ENCODE measurements around the gene C5AR1.

C5AR1 gene

GRCh38 chr19:47312366-47313006 is 2.8 kb downstream of the C5AR1 start:
- peaks cover 71% of the 10 kb centered on the region for H3K27me3 Mint-ChIP-seq
- ATAC-seq, result no peak

GRCh38 chr19:47313754-47314295 is 4.2 kb downstream of the C5AR1 start:
- Mint-ChIP-seq H3K27me3 (peaks cover 70% of the 10 kb centered on the region), H3K4me1 (peaks cover 13% of the 10 kb centered on the region), H3K9me3 (peaks cover 3% of the 10 kb centered on the region), H3K27ac (no peak overlapping the region), H3K4me3 (no peak overlapping the region), H3K36me3 (no peaks in the 10 kb centered on the region)
- ATAC-seq, result no peak

More at GRCh38 chr19:47312366-47313006, 2.8 kb downstream of the C5AR1 start:
- Mint-ChIP-seq H3K9me3 (peaks cover 3% of the 10 kb centered on the region), H3K4me3 (no peak overlapping the region), H3K4me1 (peaks cover 13% of the 10 kb centered on the region), H3K36me3 (no peaks in the 10 kb centered on the region), H3K27ac (no peak overlapping the region)

GRCh38 chr19:47315125-47315821 is 5.6 kb downstream of the C5AR1 start:
- no peak overlapping the region for H3K4me3 Mint-ChIP-seq

GRCh38 chr19:47316513-47316912 is 6.9 kb downstream of the C5AR1 start:
- H3K4me3 Mint-ChIP-seq, result no peak overlapping the region
- no peak for ATAC-seq
- peaks cover 4% of the 10 kb centered on the region for H3K36me3 Mint-ChIP-seq
- peaks cover 5% of the 10 kb centered on the region for H3K4me1 Mint-ChIP-seq
- peaks cover 71% of the 10 kb centered on the region for H3K27me3 Mint-ChIP-seq
- no peak overlapping the region for H3K27ac Mint-ChIP-seq
- peaks cover 3% of the 10 kb centered on the region for H3K9me3 Mint-ChIP-seq

More at GRCh38 chr19:47315125-47315821, 5.6 kb downstream of the C5AR1 start:
- Mint-ChIP-seq H3K27ac (no peak overlapping the region), H3K9me3 (peaks cover 3% of the 10 kb centered on the region), H3K27me3 (peaks cover 70% of the 10 kb centered on the region), H3K4me1 (peaks cover 5% of the 10 kb centered on the region), H3K36me3 (peaks cover 1% of the 10 kb centered on the region)
- peak; percentile 55 for ATAC-seq

- no peak overlapping the region for H3K4me3 Mint-ChIP-seq
- ATAC-seq, result no peak
- H3K27me3 Mint-ChIP-seq, result peaks cover 65% of the 10 kb centered on the region
- peaks cover 11% of the 10 kb centered on the region for H3K4me1 Mint-ChIP-seq
- no peak overlapping the region for H3K27ac Mint-ChIP-seq
- peaks cover 4% of the 10 kb centered on the region for H3K36me3 Mint-ChIP-seq
- peaks cover 3% of the 10 kb centered on the region for H3K9me3 Mint-ChIP-seq
Measured at GRCh38 chr19:47319923-47320871, 10.5 kb downstream of the C5AR1 start.

- H3K27me3 Mint-ChIP-seq, result peaks cover 58% of the 10 kb centered on the region
- no peak overlapping the region for H3K27ac Mint-ChIP-seq
- no peak overlapping the region for H3K4me3 Mint-ChIP-seq
- H3K9me3 Mint-ChIP-seq, result no peaks in the 10 kb centered on the region
- peaks cover 4% of the 10 kb centered on the region for H3K36me3 Mint-ChIP-seq
- no peak for ATAC-seq
- peaks cover 6% of the 10 kb centered on the region for H3K4me1 Mint-ChIP-seq
Measured at GRCh38 chr19:47321630-47322029, 12.0 kb downstream of the C5AR1 start.

- Mint-ChIP-seq H3K36me3 (peaks cover 4% of the 10 kb centered on the region), H3K4me1 (peaks cover 6% of the 10 kb centered on the region), H3K9me3 (no peaks in the 10 kb centered on the region), H3K4me3 (no peak overlapping the region), H3K27me3 (peaks cover 58% of the 10 kb centered on the region), H3K27ac (no peak overlapping the region)
- no peak for ATAC-seq
Measured at GRCh38 chr19:47322058-47322457, 12.4 kb downstream of the C5AR1 start.

- H3K27ac Mint-ChIP-seq, result no peak overlapping the region
- peaks cover 4% of the 10 kb centered on the region for H3K36me3 Mint-ChIP-seq
- no peak overlapping the region for H3K4me3 Mint-ChIP-seq
- H3K27me3 Mint-ChIP-seq, result peaks cover 55% of the 10 kb centered on the region
- peaks cover 6% of the 10 kb centered on the region for H3K4me1 Mint-ChIP-seq
- no peak for ATAC-seq
- H3K9me3 Mint-ChIP-seq, result no peaks in the 10 kb centered on the region
Measured at GRCh38 chr19:47323409-47323808, 13.7 kb downstream of the C5AR1 start.

GRCh38 chr19:47323872-47324271 is 14.2 kb downstream of the C5AR1 start:
- Mint-ChIP-seq H3K27me3 (peaks cover 50% of the 10 kb centered on the region), H3K27ac (no peak overlapping the region), H3K4me3 (no peak overlapping the region), H3K36me3 (peaks cover 4% of the 10 kb centered on the region), H3K9me3 (no peaks in the 10 kb centered on the region), H3K4me1 (peaks cover 6% of the 10 kb centered on the region)
- no peak for ATAC-seq

- H3K36me3 Mint-ChIP-seq, result peaks cover 4% of the 10 kb centered on the region
- peaks cover 44% of the 10 kb centered on the region for H3K27me3 Mint-ChIP-seq
- no peak for ATAC-seq
Measured at GRCh38 chr19:47324502-47324901, 14.8 kb downstream of the C5AR1 start.

GRCh38 chr19:47330466-47330869 is 20.8 kb downstream of the C5AR1 start:
- Mint-ChIP-seq H3K4me3 (no peak overlapping the region), H3K27me3 (peaks cover 23% of the 10 kb centered on the region), H3K9me3 (no peaks in the 10 kb centered on the region), H3K27ac (no peak overlapping the region), H3K4me1 (no peaks in the 10 kb centered on the region), H3K36me3 (no peaks in the 10 kb centered on the region)
- ATAC-seq, result no peak

More at GRCh38 chr19:47324502-47324901, 14.8 kb downstream of the C5AR1 start:
- H3K4me1 Mint-ChIP-seq, result peaks cover 6% of the 10 kb centered on the region
- H3K4me3 Mint-ChIP-seq, result no peak overlapping the region
- H3K27ac Mint-ChIP-seq, result no peak overlapping the region
- no peaks in the 10 kb centered on the region for H3K9me3 Mint-ChIP-seq

GRCh38 chr19:47331490-47331889 is 21.8 kb downstream of the C5AR1 start:
- H3K36me3 Mint-ChIP-seq, result no peaks in the 10 kb centered on the region
- ATAC-seq, result no peak
- H3K4me1 Mint-ChIP-seq, result peaks cover 5% of the 10 kb centered on the region
- peaks cover 2% of the 10 kb centered on the region for H3K9me3 Mint-ChIP-seq
- H3K27me3 Mint-ChIP-seq, result peaks cover 17% of the 10 kb centered on the region
- H3K4me3 Mint-ChIP-seq, result no peak overlapping the region
- no peak overlapping the region for H3K27ac Mint-ChIP-seq

- H3K9me3 Mint-ChIP-seq, result peaks cover 2% of the 10 kb centered on the region
- ATAC-seq, result no peak
- no peak within 1 kb of the TSS for H3K27ac Mint-ChIP-seq
- H3K36me3 Mint-ChIP-seq, result no peaks in the 10 kb centered on the region
- no peak within 1 kb of the TSS for H3K4me3 Mint-ChIP-seq
- peaks cover 10% of the 10 kb centered on the region for H3K4me1 Mint-ChIP-seq
- H3K27me3 Mint-ChIP-seq, result peaks cover 12% of the 10 kb centered on the region
Measured at GRCh38 chr19:47331931-47332547, 22.4 kb downstream of the C5AR1 start, which contains the start of gene C5AR2. Gene C5AR2 (plus strand): TSS chr19:47332175. CDS start chr19:47340800, 8,625 bp downstream.

Measured in stimulated activated memory B cell treated with anti-CD40 and anti-IgM and Interleukin-4, amounts not matched to agents 10 μg/mL and 1 μg/mL and 100 μg/mL, for 72 hours (primary cell).